HepG2 (cell line): ENCODE results near the gene FGF21. TPM values are rescaled to one million over a fixed set of nuclear protein-coding genes. Genes with fewer than 3 reads are reported as not detected.

Source experiments
- CBX5 ChIP-seq: sonication (generic); formaldehyde crosslinking; IDR thresholded peaks from 2 replicates; pipeline ENCODE4 v1.4.0; 2020; ENCODE audit warnings: missing genetic modification reagents, borderline replicate concordance
- HOXA7 ChIP-seq: sonication (generic); formaldehyde crosslinking; IDR thresholded peaks from 2 replicates; pipeline ENCODE4 v1.8.1; 2022; ENCODE audit warnings: mild to moderate bottlenecking, missing genetic modification reagents, moderate library complexity
- KDM3A ChIP-seq: IDR thresholded peaks from 2 replicates; pipeline ENCODE4 v1.6.1; 2018; ENCODE audit warnings: low read depth, missing compliant biosample characterization
- MAFG ChIP-seq: sonication (generic); formaldehyde crosslinking; IDR thresholded peaks from 2 replicates; pipeline ENCODE4 v1.5.1; 2020; ENCODE audit warnings: mild to moderate bottlenecking, missing genetic modification reagents
- SIX1 ChIP-seq: sonication (generic); formaldehyde crosslinking; IDR thresholded peaks from 2 replicates; pipeline ENCODE4 v1.4.0; 2020; ENCODE audit warnings: missing genetic modification reagents, borderline replicate concordance
- SRSF4 ChIP-seq: fragments of 200-400 bp; formaldehyde crosslinking; IDR thresholded peaks from one replicate; pipeline ENCODE4 v1.6.1; 2018; ENCODE audit warnings: mild to moderate bottlenecking, low read depth, low read length, moderate library complexity; ENCODE audit not compliant: poor library complexity, severe bottlenecking
- TBX2 ChIP-seq: sonication (generic); formaldehyde crosslinking; IDR thresholded peaks from 2 replicates; pipeline ENCODE4 v1.5.0; 2020; ENCODE audit warnings: missing genetic modification reagents, mild to moderate bottlenecking, borderline replicate concordance
- THAP9 ChIP-seq: sonication (generic); formaldehyde crosslinking; IDR thresholded peaks from 2 replicates; pipeline ENCODE4; 2020; ENCODE audit warnings: missing genetic modification reagents, mild to moderate bottlenecking, borderline replicate concordance
- ZBTB2 ChIP-seq: sonication (generic); formaldehyde crosslinking; IDR thresholded peaks from 2 replicates; pipeline ENCODE4 v1.8.0; 2022; ENCODE audit warnings: low read depth, missing genetic modification reagents
- ZBTB4 ChIP-seq: sonication (generic); formaldehyde crosslinking; IDR thresholded peaks from 2 replicates; pipeline ENCODE4 v1.4.0; 2020; ENCODE audit warnings: missing genetic modification reagents, mild to moderate bottlenecking, borderline replicate concordance
- ZSCAN22 ChIP-seq: sonication (generic); formaldehyde crosslinking; IDR thresholded peaks from 2 replicates; pipeline ENCODE4 v1.4.0; 2020; ENCODE audit warnings: mild to moderate bottlenecking, missing genetic modification reagents
- ZSCAN31 ChIP-seq: sonication (generic); formaldehyde crosslinking; IDR thresholded peaks from 2 replicates; pipeline ENCODE4 v1.5.0; 2020; ENCODE audit warnings: low read depth, mild to moderate bottlenecking, missing genetic modification reagents
- polyA plus RNA-seq, 8 experiments: library from polyadenylated mRNA; depleted of rRNA in 3 of 8; stranded (reverse) in 7 of 8; unstranded in 1 of 8; fragments of >200 nt; fragmentation: Illumina TruSeq in 4 of 8; extraction: Trizol in 4 of 8; gene quantifications; 2 replicates each; pipeline versions ENCODE4 v1.2.1 to v1.2.3, GENCODE V29; 2011 to 2016; ENCODE audit warnings: low read depth in 4 of 8, missing spikeins in 1 of 8, mixed read lengths in 1 of 8; ENCODE audit not compliant: insufficient read depth in 1 of 8
- total RNA-seq, 5 experiments: library from RNA; depleted of rRNA; stranded (reverse); fragments of >200 nt; fragmentation: Illumina TruSeq; extraction: Trizol; gene quantifications; 2 replicates each; pipeline ENCODE4 v1.2.3, GENCODE V29; 2016; ENCODE audit warnings: low read depth in 1 of 5
- TF ChIP-seq, protein P1 (sequence below), 2 experiments: fragments of 450-650 bp in 1 of 2; sonication (generic) in 1 of 2; formaldehyde crosslinking; IDR thresholded peaks; 2 replicates each; pipeline versions ENCODE4 v1.5.0 to v1.8.0; 2020 to 2022; ENCODE audit warnings: mild to moderate bottlenecking in 1 of 2, missing genetic modification reagents in 1 of 2
- TF ChIP-seq, protein P2 (sequence below): sonication (generic); formaldehyde crosslinking; IDR thresholded peaks from 2 replicates; pipeline ENCODE4 v1.9.0; 2021; ENCODE audit warnings: missing genetic modification reagents, mild to moderate bottlenecking, borderline replicate concordance

Gene FGF21
- total and polyA plus RNA-seq, 2 of the 13 experiments (the other 11 are each of a cell fraction or from before 2014, with no cell fraction given), result 0.17 TPM; not detected in 1

DNA sequence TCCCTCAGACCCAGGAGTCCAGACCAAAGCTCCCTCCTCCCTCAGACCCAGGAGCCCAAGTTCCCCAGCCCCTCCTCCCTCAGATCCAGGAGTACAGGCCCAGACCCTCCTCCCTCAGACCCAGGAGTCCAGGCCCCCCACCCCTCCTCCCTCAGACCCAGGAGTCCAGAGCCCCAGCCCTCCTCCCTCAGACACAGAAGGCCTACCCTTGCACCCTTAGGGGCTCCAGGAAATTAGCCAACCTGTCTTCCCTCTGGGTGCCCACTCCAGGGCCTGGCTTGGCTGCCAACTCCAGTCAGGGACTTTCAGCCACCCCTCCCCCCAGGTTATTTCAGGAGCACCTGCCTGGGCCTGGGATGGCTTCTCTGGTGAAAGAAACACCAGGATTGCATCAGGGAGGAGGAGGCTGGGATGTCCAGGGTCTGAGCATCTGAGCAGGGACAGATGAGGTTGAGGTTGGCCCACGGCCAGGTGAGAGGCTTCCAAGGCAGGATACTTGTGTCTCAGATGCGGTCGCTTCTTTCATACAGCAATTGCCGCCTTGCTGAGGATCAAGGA is at the start of gene FGF21 (continued):
- no peak for TF ChIP-seq MAFG (CRISPR knock-in tag)
- 0 out of 2 replicates have a peak, but pooled peaks have one; percentile 19 for TF ChIP-seq THAP9 (CRISPR knock-in tag)
- TF ChIP-seq SIX1 (CRISPR knock-in tag), result no peak
- peak; percentile 45; the same call in 1 of the 2 replicates for TF ChIP-seq CBX5 (CRISPR knock-in tag)
- TF ChIP-seq SRSF4, result no peak
- no peak for TF ChIP-seq ZBTB2 (CRISPR knock-in tag)
- TF ChIP-seq ZBTB4 (CRISPR knock-in tag), result no peak
- TF ChIP-seq ZSCAN31 (CRISPR knock-in tag), result no peak
- TF ChIP-seq, protein P1, sequence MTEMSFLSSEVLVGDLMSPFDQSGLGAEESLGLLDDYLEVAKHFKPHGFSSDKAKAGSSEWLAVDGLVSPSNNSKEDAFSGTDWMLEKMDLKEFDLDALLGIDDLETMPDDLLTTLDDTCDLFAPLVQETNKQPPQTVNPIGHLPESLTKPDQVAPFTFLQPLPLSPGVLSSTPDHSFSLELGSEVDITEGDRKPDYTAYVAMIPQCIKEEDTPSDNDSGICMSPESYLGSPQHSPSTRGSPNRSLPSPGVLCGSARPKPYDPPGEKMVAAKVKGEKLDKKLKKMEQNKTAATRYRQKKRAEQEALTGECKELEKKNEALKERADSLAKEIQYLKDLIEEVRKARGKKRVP (CRISPR knock-in tag; IDR thresholded peaks at IDR 0.05), result peak in 1 of 2 experiments; percentile 100; a peak in 2 of 4 replicates
- no peak for TF ChIP-seq HOXA7 (CRISPR knock-in tag)
- TF ChIP-seq, protein P2, sequence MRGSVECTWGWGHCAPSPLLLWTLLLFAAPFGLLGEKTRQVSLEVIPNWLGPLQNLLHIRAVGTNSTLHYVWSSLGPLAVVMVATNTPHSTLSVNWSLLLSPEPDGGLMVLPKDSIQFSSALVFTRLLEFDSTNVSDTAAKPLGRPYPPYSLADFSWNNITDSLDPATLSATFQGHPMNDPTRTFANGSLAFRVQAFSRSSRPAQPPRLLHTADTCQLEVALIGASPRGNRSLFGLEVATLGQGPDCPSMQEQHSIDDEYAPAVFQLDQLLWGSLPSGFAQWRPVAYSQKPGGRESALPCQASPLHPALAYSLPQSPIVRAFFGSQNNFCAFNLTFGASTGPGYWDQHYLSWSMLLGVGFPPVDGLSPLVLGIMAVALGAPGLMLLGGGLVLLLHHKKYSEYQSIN (CRISPR knock-in tag), result no peak
- no peak for TF ChIP-seq TBX2
- TF ChIP-seq KDM3A (CRISPR knock-in tag), result no peak
- TF ChIP-seq ZSCAN22 (CRISPR knock-in tag), result peak; percentile 96
